GM12892 (cell line): ENCODE results near the gene HDAC1.

Experiments
- POLR2A ChIP-seq: IDR thresholded peaks from 2 replicates; pipeline ENCODE4 v1.6.1; 2011; ENCODE audit warnings: low read depth, low read length, control low read depth
- POLR2AphosphoS5 ChIP-seq: IDR thresholded peaks from 2 replicates; pipeline ENCODE4 v1.6.1; 2011; ENCODE audit warnings: low read depth, low read length, control low read depth
- TAF1 ChIP-seq: IDR thresholded peaks from 2 replicates; pipeline ENCODE4 v1.6.1; 2011; ENCODE audit warnings: low read depth, mild to moderate bottlenecking, control low read depth, low read length, borderline replicate concordance

GRCh38 chr1:32307324-32307723 is 15.4 kb downstream of the HDAC1 start:
- TF ChIP-seq POLR2A (no peak), POLR2AphosphoS5 (no peak), TAF1 (no peak)
